Activated CD8-positive, alpha-beta T cell treated with anti-CD3 and anti-CD28 coated beads for 36 hours (primary cell): ENCODE measurements around the gene MEX3A. TPM values are rescaled to one million over a fixed set of nuclear protein-coding genes. Genes with fewer than 3 reads are reported as not detected.

Experiments
- ATAC-seq: fragments of 200-7000 bp; cut with Tn5 transposase; one replicate; pipeline ENCODE4 v1.10.0; 2021; ENCODE audit warnings: mild to moderate bottlenecking, moderate library complexity
- CTCF ChIA-PET: fragments of 350-600 bp; sonication (Branson Sonifier 250); formaldehyde crosslinking; loops from one replicate; lab custom pipeline; 2021; ENCODE audit warnings: antibody characterized with exemption; lab: Charles Lee
- POLR2A ChIA-PET: fragments of 350-600 bp; sonication (Branson Sonifier 250); formaldehyde crosslinking; loops from one replicate; lab custom pipeline; 2021; ENCODE audit warnings: antibody characterized with exemption; lab: Charles Lee
- DNase-seq: peaks from one replicate; pipeline ENCODE4 v3.0.0-alpha.2; 2020
- H3K27ac Mint-ChIP-seq: one replicate; pipeline ENCODE4 v1.8.0; 2021; ENCODE audit warnings: mild to moderate bottlenecking, mixed read lengths
- H3K27me3 Mint-ChIP-seq: one replicate; pipeline ENCODE4 v1.8.0; 2021; ENCODE audit warnings: mixed read lengths
- H3K36me3 Mint-ChIP-seq: one replicate; pipeline ENCODE4 v1.8.0; 2021; ENCODE audit warnings: low read depth, mixed read lengths
- H3K4me1 Mint-ChIP-seq: one replicate; pipeline ENCODE4 v1.8.0; 2021; ENCODE audit warnings: low read depth, mixed read lengths
- H3K4me3 Mint-ChIP-seq: one replicate; pipeline ENCODE4 v1.8.0; 2021; ENCODE audit warnings: mild to moderate bottlenecking, moderate library complexity, mixed read lengths
- H3K9me3 Mint-ChIP-seq: one replicate; pipeline ENCODE4 v1.8.0; 2021; ENCODE audit warnings: mixed read lengths
- CTCF ChIP-seq: fragments of 200-600 bp; IDR thresholded peaks from one replicate; pipeline ENCODE4 v1.8.0; 2022; ENCODE audit warnings: antibody characterized with exemption, mild to moderate bottlenecking
- intact Hi-C: fragments of 100-400 bp; cut with micrococcal nuclease; formaldehyde crosslinking; loops from one replicate; pipeline ENCODE4 v1.10.0; 2022
- total RNA-seq, 2 experiments: library from RNA; stranded (reverse); gene quantifications; one replicate each; pipeline ENCODE4 v1.2.3, GENCODE V29; 2021

MEX3A gene
- total RNA-seq, 2 experiments from 2014 or later = 0.45 to 0.83 TPM

GRCh38 chr1:156104861-156105832 is 22.9 kb upstream of the MEX3A start:
- peaks cover 8% of the 10 kb centered on the region for H3K27me3 Mint-ChIP-seq
- POLR2A ChIA-PET = interaction anchor here (0.7 to 3.9 kb wide), 9 partner anchors 9 to 177 kb away, joined by 3 to 30 read pairs (median 4); partner anchors contain the start of genes LMNA, PMF1 and SMG5
- peak overlapping the region; percentile 55 for H3K4me3 Mint-ChIP-seq
- no peaks in the 10 kb centered on the region for H3K9me3 Mint-ChIP-seq
- CTCF ChIA-PET = interaction anchor here (0.6 to 7.1 kb wide), 4 partner anchors 8 to 498 kb away, joined by 3 to 76 read pairs (median 31); no protein-coding TSS in a partner anchor
- no peaks in the 10 kb centered on the region for H3K36me3 Mint-ChIP-seq
- peak overlapping the region; percentile 91 for H3K27ac Mint-ChIP-seq
- DNase-seq (no peak), ATAC-seq (no peak)
- peaks cover 66% of the 10 kb centered on the region for H3K4me1 Mint-ChIP-seq
- no peak for TF ChIP-seq CTCF
- intact Hi-C loops = no loop called here

DNA sequence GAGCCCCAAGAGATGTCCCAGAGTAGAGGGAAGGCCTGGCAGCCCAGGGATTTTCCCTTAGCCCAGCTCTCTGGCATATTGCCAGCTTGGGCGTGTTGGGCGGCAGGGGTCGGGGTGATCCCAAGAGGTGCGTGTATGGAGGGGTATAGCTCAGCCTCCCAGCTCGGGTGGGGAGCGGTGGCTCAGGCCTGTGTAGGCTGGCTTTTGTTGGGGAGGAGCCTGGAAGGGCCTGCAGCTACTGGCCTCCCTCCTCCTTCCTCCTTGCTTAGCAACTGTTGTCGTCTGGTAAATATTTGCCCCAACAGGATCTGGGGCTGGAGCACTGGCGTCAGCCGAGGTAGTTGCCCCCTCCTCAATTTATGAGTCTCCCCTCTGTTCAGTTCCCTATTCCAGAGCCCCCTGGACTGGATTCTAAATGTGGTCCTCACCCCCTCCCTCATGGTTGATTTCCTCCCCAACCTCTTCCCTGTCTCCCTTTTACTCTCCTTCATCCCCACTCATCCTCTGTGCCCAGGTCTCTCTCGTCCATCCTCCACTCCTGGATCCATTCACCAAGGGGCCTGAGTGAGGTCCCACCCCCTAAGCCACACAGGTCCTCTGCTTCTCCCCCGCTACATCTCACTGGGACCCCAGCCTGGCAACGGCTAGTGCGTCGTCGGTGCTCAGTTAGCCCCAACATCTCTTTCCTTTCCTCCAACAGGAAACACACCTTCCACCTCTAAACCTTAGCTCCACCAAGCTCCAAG is 22.0 kb upstream of the MEX3A start:
- H3K36me3 Mint-ChIP-seq = no peaks in the 10 kb centered on the region
- H3K9me3 Mint-ChIP-seq = no peaks in the 10 kb centered on the region
- peaks cover 8% of the 10 kb centered on the region for H3K27me3 Mint-ChIP-seq
- ChIA-PET POLR2A (interaction anchor here (0.6 to 3.9 kb wide), 10 partner anchors 10 to 179 kb away, joined by 3 to 30 read pairs (median 4); partner anchors contain the start of genes LMNA, PMF1 and SMG5), CTCF (interaction anchor here (0.6 to 7.1 kb wide), 5 partner anchors 8 to 499 kb away, joined by 3 to 76 read pairs (median 3); no protein-coding TSS in a partner anchor)
- peak; percentile 51 for DNase-seq
- H3K4me3 Mint-ChIP-seq = no peak overlapping the region
- ATAC-seq = peak; percentile 9
- H3K4me1 Mint-ChIP-seq = peaks cover 64% of the 10 kb centered on the region
- intact Hi-C loops = no loop called here
- H3K27ac Mint-ChIP-seq = peak overlapping the region; percentile 76
- no peak for TF ChIP-seq CTCF

- Mint-ChIP-seq H3K36me3 (no peaks in the 10 kb centered on the region), H3K4me3 (no peak overlapping the region), H3K9me3 (no peaks in the 10 kb centered on the region), H3K4me1 (peaks cover 63% of the 10 kb centered on the region), H3K27ac (peak overlapping the region; percentile 71), H3K27me3 (peaks cover 8% of the 10 kb centered on the region)
- ChIA-PET CTCF (interaction anchor here (0.7 to 22.5 kb wide), 6 partner anchors 7 to 122 kb away, joined by 3 to 772 read pairs (median 32); no protein-coding TSS in a partner anchor), POLR2A (interaction anchor here (0.6 to 3.6 kb wide), 7 partner anchors 11 to 179 kb away, joined by 3 to 24 read pairs (median 4); partner anchors contain the start of genes LMNA and SMG5)
- peak; percentile 76 for DNase-seq
- no peak for TF ChIP-seq CTCF
- peak; percentile 9 for ATAC-seq
- intact Hi-C loops = no loop called here
These were observed 21.3 kb upstream of the MEX3A start for GRCh38 chr1:156103521-156103947.

GRCh38 chr1:156102633-156103511 is 20.6 kb upstream of the MEX3A start:
- no peak overlapping the region for H3K4me3 Mint-ChIP-seq
- TF ChIP-seq CTCF = no peak
- ChIA-PET POLR2A (interaction anchor here (0.7 to 3.6 kb wide), 9 partner anchors 11 to 180 kb away, joined by 3 to 24 read pairs (median 4); partner anchors contain the start of genes LMNA and SMG5), CTCF (interaction anchor here (1.6 to 22.5 kb wide), 2 partner anchors 12 to 29 kb away, joined by 5 to 772 read pairs; no protein-coding TSS in a partner anchor)
- peak overlapping the region; percentile 71 for H3K27ac Mint-ChIP-seq
- ATAC-seq (no peak), DNase-seq (no peak)
- intact Hi-C loops = no loop called here
- peaks cover 8% of the 10 kb centered on the region for H3K27me3 Mint-ChIP-seq
- H3K4me1 Mint-ChIP-seq = peaks cover 67% of the 10 kb centered on the region
- no peaks in the 10 kb centered on the region for H3K36me3 Mint-ChIP-seq
- H3K9me3 Mint-ChIP-seq = no peaks in the 10 kb centered on the region
